ENCODE data around the gene CRYBG2.

DNA sequence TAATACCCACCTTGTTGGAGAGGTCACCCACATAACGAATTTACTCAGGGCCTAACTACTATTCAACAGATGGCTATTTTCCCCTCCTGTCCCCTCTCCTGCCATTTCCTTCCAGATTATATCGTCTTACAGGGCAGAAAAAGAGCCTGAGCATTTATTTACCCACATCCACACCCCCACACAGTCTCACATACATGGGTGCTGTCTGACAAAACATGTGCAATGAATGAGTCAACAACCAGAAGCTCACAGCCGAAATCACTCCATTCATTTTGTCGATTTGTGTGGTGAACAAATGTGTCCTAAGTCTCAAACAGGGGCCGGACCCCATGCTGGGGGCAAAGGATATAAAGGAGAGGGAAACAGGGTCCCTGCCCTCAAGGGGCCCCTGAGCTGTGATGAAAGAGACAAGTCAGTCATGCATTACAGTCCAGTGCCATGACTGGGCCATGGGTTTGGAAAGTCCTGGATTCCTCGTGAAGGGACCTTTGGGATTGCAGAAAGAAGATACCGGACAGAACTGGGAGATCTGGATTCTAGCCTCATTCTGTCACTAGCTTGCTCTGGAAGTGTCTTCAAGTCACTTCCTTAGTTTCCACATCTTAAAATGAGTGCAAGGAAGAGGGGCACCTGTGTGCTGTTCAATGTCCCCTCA lies 35.0 kb upstream of the CRYBG2 start:
- TF ChIP-seq, protein P1, sequence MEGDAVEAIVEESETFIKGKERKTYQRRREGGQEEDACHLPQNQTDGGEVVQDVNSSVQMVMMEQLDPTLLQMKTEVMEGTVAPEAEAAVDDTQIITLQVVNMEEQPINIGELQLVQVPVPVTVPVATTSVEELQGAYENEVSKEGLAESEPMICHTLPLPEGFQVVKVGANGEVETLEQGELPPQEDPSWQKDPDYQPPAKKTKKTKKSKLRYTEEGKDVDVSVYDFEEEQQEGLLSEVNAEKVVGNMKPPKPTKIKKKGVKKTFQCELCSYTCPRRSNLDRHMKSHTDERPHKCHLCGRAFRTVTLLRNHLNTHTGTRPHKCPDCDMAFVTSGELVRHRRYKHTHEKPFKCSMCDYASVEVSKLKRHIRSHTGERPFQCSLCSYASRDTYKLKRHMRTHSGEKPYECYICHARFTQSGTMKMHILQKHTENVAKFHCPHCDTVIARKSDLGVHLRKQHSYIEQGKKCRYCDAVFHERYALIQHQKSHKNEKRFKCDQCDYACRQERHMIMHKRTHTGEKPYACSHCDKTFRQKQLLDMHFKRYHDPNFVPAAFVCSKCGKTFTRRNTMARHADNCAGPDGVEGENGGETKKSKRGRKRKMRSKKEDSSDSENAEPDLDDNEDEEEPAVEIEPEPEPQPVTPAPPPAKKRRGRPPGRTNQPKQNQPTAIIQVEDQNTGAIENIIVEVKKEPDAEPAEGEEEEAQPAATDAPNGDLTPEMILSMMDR (IDR thresholded peaks at IDR 0.05): no peak
- TF ChIP-seq POLR2A (IDR thresholded peaks at IDR 0.05) (no peak), POLR2AphosphoS5 (IDR thresholded peaks at IDR 0.05) (no peak), EP300 (IDR thresholded peaks at IDR 0.05) (no peak)

Measured in gastroesophageal sphincter (tissue), 3 donors.